Measurements from ENCODE around the gene LUC7L2.
"Not testable (repeated sequence)": the region's sequence is repeated elsewhere in the genome, so short reads cannot be mapped to it uniquely, and the experiment has no call there.

Gene LUC7L2

GRCh38 chr7:139455789-139456188 is 96.1 kb downstream of the LUC7L2 start:
- no peak for TF ChIP-seq CTCF (IDR thresholded peaks at IDR 0.05; ENCODE audit: insufficient read depth, low read length, poor library complexity, severe bottlenecking)
- Histone ChIP-seq H3K36me3 (ENCODE audit: control insufficient read depth, insufficient read depth, low read length) (no peaks in the 10 kb centered on the region), H3K27me3 (replicated peaks; ENCODE audit: control insufficient read depth, insufficient read depth, low read length) (no peaks in the 10 kb centered on the region), H3K4me3 (replicated peaks; ENCODE audit: low read depth, low read length) (no peak overlapping the region)
- no peak for DNase-seq (ENCODE audit: extremely low read depth, insufficient read length)

- H3K27me3 ChIP-seq (replicated peaks; ENCODE audit: control insufficient read depth, insufficient read depth, low read length) = no peaks in the 10 kb centered on the region
- TF ChIP-seq CTCF (IDR thresholded peaks at IDR 0.05; ENCODE audit: insufficient read depth, low read length, poor library complexity, severe bottlenecking) = no peak
- DNase-seq (ENCODE audit: extremely low read depth, insufficient read length) = no peak
- H3K36me3 ChIP-seq (ENCODE audit: control insufficient read depth, insufficient read depth, low read length) = no peaks in the 10 kb centered on the region
- no peak overlapping the region for H3K4me3 ChIP-seq (replicated peaks; ENCODE audit: low read depth, low read length)
Measured at GRCh38 chr7:139456511-139456910, 96.8 kb downstream of the LUC7L2 start.

GRCh38 chr7:139457153-139457946 is 97.7 kb downstream of the LUC7L2 start:
- H3K36me3 ChIP-seq (ENCODE audit: control insufficient read depth, insufficient read depth, low read length) = no peaks in the 10 kb centered on the region
- H3K4me3 ChIP-seq (replicated peaks; ENCODE audit: low read depth, low read length) = no peak overlapping the region
- TF ChIP-seq CTCF (IDR thresholded peaks at IDR 0.05; ENCODE audit: insufficient read depth, low read length, poor library complexity, severe bottlenecking) = no peak
- DNase-seq (ENCODE audit: extremely low read depth, insufficient read length) = no peak
- H3K27me3 ChIP-seq (replicated peaks; ENCODE audit: control insufficient read depth, insufficient read depth, low read length) = no peaks in the 10 kb centered on the region

GRCh38 chr7:139463421-139463820 is 103.7 kb downstream of the LUC7L2 start:
- not testable (repeated sequence) for H3K36me3 ChIP-seq (ENCODE audit: control insufficient read depth, insufficient read depth, low read length); H3K4me3 ChIP-seq (replicated peaks; ENCODE audit: low read depth, low read length); H3K27me3 ChIP-seq (replicated peaks; ENCODE audit: control insufficient read depth, insufficient read depth, low read length); DNase-seq (ENCODE audit: extremely low read depth, insufficient read length)

GRCh38 chr7:139464511-139464910 is 104.8 kb downstream of the LUC7L2 start:
- not testable (repeated sequence) for DNase-seq (ENCODE audit: extremely low read depth, insufficient read length); H3K36me3 ChIP-seq (ENCODE audit: control insufficient read depth, insufficient read depth, low read length); H3K4me3 ChIP-seq (replicated peaks; ENCODE audit: low read depth, low read length); H3K27me3 ChIP-seq (replicated peaks; ENCODE audit: control insufficient read depth, insufficient read depth, low read length)

- H3K36me3 ChIP-seq (ENCODE audit: control insufficient read depth, insufficient read depth, low read length); H3K27me3 ChIP-seq (replicated peaks; ENCODE audit: control insufficient read depth, insufficient read depth, low read length); H3K4me3 ChIP-seq (replicated peaks; ENCODE audit: low read depth, low read length); DNase-seq (ENCODE audit: extremely low read depth, insufficient read length): not testable (repeated sequence)
Measured at GRCh38 chr7:139465072-139465471, 105.4 kb downstream of the LUC7L2 start.

GRCh38 chr7:139467729-139468128 is 108.0 kb downstream of the LUC7L2 start:
- not testable (repeated sequence) for H3K36me3 ChIP-seq (ENCODE audit: control insufficient read depth, insufficient read depth, low read length); H3K27me3 ChIP-seq (replicated peaks; ENCODE audit: control insufficient read depth, insufficient read depth, low read length); DNase-seq (ENCODE audit: extremely low read depth, insufficient read length); H3K4me3 ChIP-seq (replicated peaks; ENCODE audit: low read depth, low read length)

GRCh38 chr7:139468281-139468680 is 108.6 kb downstream of the LUC7L2 start:
- not testable (repeated sequence) for DNase-seq (ENCODE audit: extremely low read depth, insufficient read length); H3K27me3 ChIP-seq (replicated peaks; ENCODE audit: control insufficient read depth, insufficient read depth, low read length); H3K36me3 ChIP-seq (ENCODE audit: control insufficient read depth, insufficient read depth, low read length); H3K4me3 ChIP-seq (replicated peaks; ENCODE audit: low read depth, low read length)
